Measurements from ENCODE around the gene DNAJB8. TPM values are rescaled to one million over a fixed set of nuclear protein-coding genes. Genes with fewer than 3 reads are reported as not detected.

DNAJB8 gene
- total and polyA plus RNA-seq, 3 experiments from 2014 or later = not detected

DNA sequence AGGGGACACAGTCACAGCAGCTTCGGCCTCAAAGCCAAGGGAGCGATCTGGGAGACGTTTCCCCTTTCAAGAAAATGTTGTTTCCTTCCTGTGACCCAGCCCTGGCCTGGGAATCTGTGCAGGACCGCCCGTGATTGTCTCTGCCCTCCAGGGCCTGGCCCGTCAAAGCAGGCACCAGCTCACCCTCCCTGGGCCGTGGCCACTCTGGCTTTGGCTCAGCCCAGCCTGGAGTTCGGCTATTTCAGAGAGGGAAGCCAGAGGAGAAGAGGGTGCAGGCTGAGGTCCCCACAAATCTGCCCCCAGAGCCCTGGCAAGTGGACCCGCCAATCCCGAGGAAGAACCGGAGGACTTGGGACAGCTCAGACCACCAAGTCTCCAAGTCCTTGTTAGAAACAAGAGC, 13.6 kb upstream of the DNAJB8 start:
- H3K36me3 Mint-ChIP-seq = no peaks in the 10 kb centered on the region
- H3K9me3 ChIP-seq (ENCODE audit: low read length) = no peaks in the 10 kb centered on the region
- H3K4me3 ChIP-seq (ENCODE audit: low read length) = no peak overlapping the region

DNA sequence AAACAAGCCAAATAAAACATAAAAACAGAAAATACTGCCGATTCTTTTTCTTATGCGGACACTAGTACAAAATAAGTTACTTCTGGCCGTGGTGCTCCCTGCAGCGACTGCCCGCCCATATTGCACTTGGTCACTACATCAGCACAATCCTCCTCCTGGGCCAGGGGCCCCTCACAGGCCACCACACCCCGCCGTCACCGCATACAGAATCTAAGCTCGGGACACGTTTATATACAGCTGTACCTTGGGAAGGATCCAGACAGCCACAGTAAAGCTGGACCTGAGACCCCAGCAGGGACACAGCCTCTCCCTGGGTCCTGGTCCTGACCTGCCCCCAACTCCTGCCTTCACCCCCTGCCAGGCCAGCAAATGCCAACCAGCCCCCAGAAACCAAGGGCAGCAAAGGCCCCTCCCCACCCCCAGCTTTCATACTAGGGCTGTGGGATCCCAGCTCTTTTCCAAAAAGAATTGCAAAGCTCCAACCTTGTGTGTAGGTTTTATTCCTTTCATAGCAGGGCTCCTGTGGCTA, 12.9 kb upstream of the DNAJB8 start:
- H3K4me1 ChIP-seq (ENCODE audit: insufficient read depth, low read length) = peaks cover 8% of the 10 kb centered on the region
- peaks cover 15% of the 10 kb centered on the region for H3K27me3 ChIP-seq (ENCODE audit: insufficient read depth, low read length, poor library complexity, severe bottlenecking)
- no peaks in the 10 kb centered on the region for H3K9me3 ChIP-seq (ENCODE audit: low read length)
- Mint-ChIP-seq H3K27ac (no peak overlapping the region), H3K9me3 (peaks cover 0 to 2% (median 0%) of the 10 kb centered on the region in 5 donors), H3K36me3 (no peaks in the 10 kb centered on the region), H3K4me3 (no peak overlapping the region), H3K27me3 (peaks cover 48 to 72% of the 10 kb centered on the region in 2 donors), H3K4me1 (peaks cover 10 to 19% (median 11%) of the 10 kb centered on the region in 3 donors)
- H3K27ac ChIP-seq (ENCODE audit: low read depth, low read length) = no peak overlapping the region
- ChIA-PET POLR2A (no interaction called here), CTCF (interaction anchor here (1.2 kb wide), 1 partner anchor 138 kb away, joined by 3 read pairs; no protein-coding TSS in a partner anchor)
- no peak overlapping the region for H3K4me3 ChIP-seq (ENCODE audit: low read length)
- no peaks in the 10 kb centered on the region for H3K36me3 ChIP-seq (ENCODE audit: insufficient read depth, low read length)
- DNase-seq = no peak

More for the DNA sequence above, 13.6 kb upstream of the DNAJB8 start:
- Mint-ChIP-seq H3K4me3 (no peak overlapping the region), H3K27me3 (peaks cover 51 to 77% of the 10 kb centered on the region in 2 donors), H3K27ac (no peak overlapping the region), H3K4me1 (peaks cover 10 to 19% (median 11%) of the 10 kb centered on the region in 3 donors), H3K9me3 (peaks cover 0 to 2% (median 0%) of the 10 kb centered on the region in 5 donors)
- Histone ChIP-seq H3K27me3 (ENCODE audit: insufficient read depth, low read length, poor library complexity, severe bottlenecking) (peaks cover 21% of the 10 kb centered on the region), H3K36me3 (ENCODE audit: insufficient read depth, low read length) (no peaks in the 10 kb centered on the region), H3K4me1 (ENCODE audit: insufficient read depth, low read length) (peaks cover 8% of the 10 kb centered on the region), H3K27ac (ENCODE audit: low read depth, low read length) (no peak overlapping the region)
- DNase-seq = no peak
- CTCF ChIA-PET = interaction anchor here (1.2 kb wide), 1 partner anchor 138 kb away, joined by 3 read pairs; no protein-coding TSS in a partner anchor
- POLR2A ChIA-PET = no interaction called here

DNA sequence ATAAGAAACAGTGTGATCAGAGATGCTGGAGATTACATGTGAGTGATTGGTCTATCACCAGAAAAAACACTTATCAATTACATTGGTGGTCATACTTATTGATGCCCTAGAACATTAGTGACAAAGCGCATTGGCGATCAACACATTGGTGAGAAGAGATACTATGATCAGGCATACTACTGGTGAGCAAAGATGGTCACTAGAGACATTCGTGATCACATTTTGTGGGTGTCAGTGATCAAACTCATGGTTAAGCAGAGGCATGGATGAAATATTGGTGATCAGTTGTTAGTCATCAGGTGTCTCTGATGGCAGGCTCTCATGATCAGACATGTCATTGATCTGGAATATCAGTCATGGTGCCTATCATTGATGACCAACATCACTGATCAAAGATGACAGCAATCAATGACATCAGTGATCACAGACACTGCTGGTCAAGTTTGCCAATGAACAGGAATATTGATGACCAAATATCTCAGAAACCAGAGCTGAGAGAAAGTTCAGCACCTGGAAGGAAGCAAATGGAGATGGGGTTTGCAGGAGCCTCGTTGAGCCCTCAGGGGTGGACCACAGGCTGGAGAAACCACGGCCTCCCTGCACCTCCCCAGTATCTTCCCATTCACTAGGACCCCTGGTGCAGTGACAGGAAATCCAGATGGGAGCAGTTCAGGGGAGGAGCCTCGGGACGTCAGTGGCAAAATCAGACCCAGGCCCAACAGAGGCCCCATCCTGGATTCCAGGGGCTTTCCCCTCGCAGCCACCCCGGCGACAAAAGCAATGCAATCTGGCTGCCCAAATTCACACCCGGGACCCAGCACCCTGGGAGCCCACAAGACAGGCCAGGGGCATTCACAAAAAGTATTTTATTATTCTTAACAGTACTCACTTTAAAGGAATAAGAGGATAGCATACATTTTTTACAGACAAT, 12.2 kb upstream of the DNAJB8 start:
- Mint-ChIP-seq H3K9me3 (peaks cover 0 to 2% (median 0%) of the 10 kb centered on the region in 5 donors), H3K36me3 (no peaks in the 10 kb centered on the region), H3K27ac (no peak overlapping the region), H3K4me1 (peaks cover 10 to 14% (median 11%) of the 10 kb centered on the region in 3 donors), H3K4me3 (no peak overlapping the region), H3K27me3 (peaks cover 50 to 72% of the 10 kb centered on the region in 2 donors)
- H3K4me3 ChIP-seq (ENCODE audit: low read length) = no peak overlapping the region
- ChIA-PET CTCF (no interaction called here), POLR2A (no interaction called here)
- peaks cover 8% of the 10 kb centered on the region for H3K4me1 ChIP-seq (ENCODE audit: insufficient read depth, low read length)
- peaks cover 11% of the 10 kb centered on the region for H3K27me3 ChIP-seq (ENCODE audit: insufficient read depth, low read length, poor library complexity, severe bottlenecking)
- no peaks in the 10 kb centered on the region for H3K36me3 ChIP-seq (ENCODE audit: insufficient read depth, low read length)
- H3K27ac ChIP-seq (ENCODE audit: low read depth, low read length) = no peak overlapping the region
- DNase-seq = no peak
- H3K9me3 ChIP-seq (ENCODE audit: low read length) = no peaks in the 10 kb centered on the region

DNA sequence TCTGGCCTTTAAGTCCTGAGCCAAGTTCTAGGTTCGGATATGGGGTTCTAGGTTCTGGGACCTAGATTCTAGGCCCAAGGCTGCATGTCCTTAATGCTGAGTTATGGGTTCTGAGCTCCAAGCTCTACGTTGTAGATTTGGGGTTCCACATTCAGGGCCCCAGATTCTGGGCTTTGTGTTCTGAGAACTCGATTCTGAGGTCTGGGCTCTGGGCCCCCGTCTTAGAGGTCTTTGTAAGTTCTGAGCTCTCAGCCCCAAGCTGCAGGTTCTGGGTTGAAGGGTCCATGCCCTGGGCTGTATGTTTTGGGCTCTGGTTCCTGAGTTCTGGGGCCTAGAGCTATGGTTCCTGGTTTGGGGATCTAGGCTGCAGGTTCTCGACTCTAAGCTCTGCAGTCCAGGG, 10.0 kb upstream of the DNAJB8 start:
- no peak overlapping the region for H3K27ac ChIP-seq (ENCODE audit: low read depth, low read length)
- ChIA-PET CTCF (interaction anchor here (0.5 kb wide), 1 partner anchor 24 kb away, joined by 3 read pairs; no protein-coding TSS in a partner anchor), POLR2A (no interaction called here)
- no peaks in the 10 kb centered on the region for H3K4me1 Mint-ChIP-seq
- no peaks in the 10 kb centered on the region for H3K27me3 ChIP-seq (ENCODE audit: insufficient read depth, low read length, poor library complexity, severe bottlenecking)
- H3K36me3 ChIP-seq (ENCODE audit: insufficient read depth, low read length) = no peaks in the 10 kb centered on the region
- H3K4me1 ChIP-seq (ENCODE audit: insufficient read depth, low read length) = no peaks in the 10 kb centered on the region
- H3K9me3 Mint-ChIP-seq = peaks cover 0 to 2% (median 0%) of the 10 kb centered on the region in 5 donors
- H3K9me3 ChIP-seq (ENCODE audit: low read length) = no peaks in the 10 kb centered on the region
- H3K4me3 Mint-ChIP-seq = no peak overlapping the region
- H3K36me3 Mint-ChIP-seq = no peaks in the 10 kb centered on the region
- H3K27me3 Mint-ChIP-seq = peaks cover 36 to 66% of the 10 kb centered on the region in 2 donors
- no peak for DNase-seq
- H3K27ac Mint-ChIP-seq = no peak overlapping the region
- no peak overlapping the region for H3K4me3 ChIP-seq (ENCODE audit: low read length)

DNA sequence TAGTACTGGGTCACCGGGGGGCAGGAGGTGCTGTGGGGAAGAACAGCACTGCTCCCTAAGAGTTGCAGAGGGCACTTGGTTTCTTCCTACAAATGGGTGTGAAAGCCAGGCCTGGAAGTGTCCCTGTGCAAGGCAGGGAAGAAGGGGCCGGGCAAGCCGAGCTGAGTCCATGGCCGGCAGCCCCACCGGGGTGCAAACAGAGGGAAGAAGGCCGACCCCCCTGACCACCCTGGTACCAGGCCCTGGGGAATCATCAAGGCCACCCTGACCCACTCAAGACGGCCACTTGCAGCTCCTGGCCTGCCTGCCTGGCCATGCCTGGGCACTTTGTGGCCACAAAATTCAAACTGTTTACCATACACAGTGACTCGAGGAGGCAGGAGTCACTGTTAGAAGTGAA, 8.7 kb upstream of the DNAJB8 start:
- H3K27ac ChIP-seq (ENCODE audit: low read depth, low read length) = no peak overlapping the region
- H3K27me3 ChIP-seq (ENCODE audit: insufficient read depth, low read length, poor library complexity, severe bottlenecking) = no peaks in the 10 kb centered on the region
- H3K4me3 ChIP-seq (ENCODE audit: low read length) = no peak overlapping the region
- H3K4me1 Mint-ChIP-seq = no peaks in the 10 kb centered on the region
- no peak for DNase-seq
- peaks cover 33 to 60% of the 10 kb centered on the region in 2 donors for H3K27me3 Mint-ChIP-seq
- no peak overlapping the region for H3K27ac Mint-ChIP-seq
- no peaks in the 10 kb centered on the region for H3K4me1 ChIP-seq (ENCODE audit: insufficient read depth, low read length)
- no peaks in the 10 kb centered on the region for H3K36me3 Mint-ChIP-seq
- H3K36me3 ChIP-seq (ENCODE audit: insufficient read depth, low read length) = no peaks in the 10 kb centered on the region
- H3K9me3 Mint-ChIP-seq = peaks cover 0 to 2% (median 0%) of the 10 kb centered on the region in 5 donors
- no peak overlapping the region for H3K4me3 Mint-ChIP-seq
- ChIA-PET POLR2A (no interaction called here), CTCF (no interaction called here)
- H3K9me3 ChIP-seq (ENCODE audit: low read length) = no peaks in the 10 kb centered on the region

DNA sequence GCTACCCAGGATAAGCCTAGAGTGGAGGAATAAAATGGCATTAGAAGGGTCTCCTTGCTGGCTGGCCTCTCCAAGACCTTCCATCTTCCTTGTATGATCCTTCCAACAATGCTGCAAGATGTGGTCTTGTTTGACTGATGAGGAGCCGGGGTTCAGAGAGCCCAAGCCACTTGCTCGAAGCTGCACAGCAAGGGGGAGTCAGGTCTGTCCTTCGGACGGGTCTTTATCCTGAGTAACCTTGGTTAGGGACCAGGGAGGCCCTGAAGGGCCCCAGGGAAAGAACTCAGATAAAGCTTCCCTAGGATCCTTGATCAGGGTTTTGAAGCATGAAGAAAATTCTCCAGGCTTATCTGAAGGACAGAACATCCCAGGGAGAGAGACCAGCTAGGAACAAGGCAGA, 7.0 kb upstream of the DNAJB8 start:
- no peak for DNase-seq
- no peak overlapping the region for H3K4me3 Mint-ChIP-seq
- no peaks in the 10 kb centered on the region for H3K9me3 ChIP-seq (ENCODE audit: low read length)
- peaks cover 0 to 2% (median 0%) of the 10 kb centered on the region in 5 donors for H3K9me3 Mint-ChIP-seq
- no peaks in the 10 kb centered on the region for H3K36me3 Mint-ChIP-seq
- no peaks in the 10 kb centered on the region for H3K27me3 ChIP-seq (ENCODE audit: insufficient read depth, low read length, poor library complexity, severe bottlenecking)
- ChIA-PET CTCF (no interaction called here), POLR2A (no interaction called here)
- peaks cover 19 to 50% of the 10 kb centered on the region in 2 donors for H3K27me3 Mint-ChIP-seq
- H3K4me1 ChIP-seq (ENCODE audit: insufficient read depth, low read length) = no peaks in the 10 kb centered on the region
- no peak overlapping the region for H3K4me3 ChIP-seq (ENCODE audit: low read length)
- H3K27ac Mint-ChIP-seq = no peak overlapping the region
- H3K27ac ChIP-seq (ENCODE audit: low read depth, low read length) = no peak overlapping the region
- no peaks in the 10 kb centered on the region for H3K36me3 ChIP-seq (ENCODE audit: insufficient read depth, low read length)
- no peaks in the 10 kb centered on the region for H3K4me1 Mint-ChIP-seq

DNA sequence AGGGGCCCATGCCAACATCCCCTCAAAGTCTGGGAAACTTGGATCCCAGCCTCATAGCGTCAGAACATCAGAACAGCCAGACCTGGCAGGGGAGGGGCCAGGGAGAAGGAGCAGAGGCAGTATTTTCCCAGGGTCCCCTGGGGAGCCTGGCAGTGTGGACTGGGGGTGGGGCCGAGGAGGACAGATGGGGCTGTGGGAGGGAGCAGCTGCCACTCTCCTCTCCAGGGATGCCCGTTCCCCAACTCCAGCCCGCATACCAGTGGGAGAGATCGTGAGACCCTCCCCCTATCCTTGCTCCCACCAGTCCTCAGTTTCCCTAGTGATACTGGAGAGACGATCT, 6.5 kb upstream of the DNAJB8 start:
- POLR2A ChIA-PET = no interaction called here
- CTCF ChIA-PET = no interaction called here

DNA sequence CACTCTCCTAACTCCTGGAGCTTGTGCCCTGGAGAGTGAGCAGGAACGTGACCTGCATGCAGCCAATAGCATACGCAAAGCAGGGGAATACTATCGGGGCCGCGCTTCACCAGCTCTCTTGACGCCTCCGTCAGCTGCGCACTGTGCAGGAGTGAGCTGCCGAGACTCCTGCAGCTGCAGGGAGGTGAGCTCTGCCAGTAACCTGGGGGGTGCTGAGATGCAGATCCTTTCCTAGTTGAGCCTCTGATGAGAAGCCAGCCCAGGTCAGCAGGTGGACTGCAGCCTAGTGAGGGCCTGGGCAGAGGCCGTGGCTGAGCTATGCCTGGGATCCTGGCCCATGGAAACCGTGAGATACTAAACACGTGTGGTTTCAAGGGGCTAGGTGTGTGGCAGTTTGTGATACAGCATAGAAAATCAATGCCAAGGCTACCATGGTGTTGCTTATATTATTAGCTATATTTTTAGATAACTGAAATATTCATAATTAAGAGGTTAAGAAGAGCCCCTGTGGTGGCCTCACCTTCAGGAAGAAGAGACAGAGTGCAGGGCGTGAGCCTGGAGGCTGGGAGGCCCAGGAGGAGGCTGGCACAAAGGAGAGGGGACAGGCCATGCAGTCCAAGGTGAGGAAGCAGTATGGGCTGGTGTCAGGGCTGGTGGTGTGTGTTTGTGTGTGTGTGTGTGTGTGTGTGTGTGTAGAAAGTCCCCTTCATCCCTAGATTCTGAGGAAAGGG, 5.9 kb upstream of the DNAJB8 start:
- CTCF ChIA-PET = no interaction called here
- H3K4me1 Mint-ChIP-seq = no peaks in the 10 kb centered on the region
- Histone ChIP-seq H3K4me3 (ENCODE audit: low read length) (no peak overlapping the region), H3K27me3 (ENCODE audit: insufficient read depth, low read length, poor library complexity, severe bottlenecking) (no peaks in the 10 kb centered on the region), H3K27ac (ENCODE audit: low read depth, low read length) (no peak overlapping the region), H3K9me3 (ENCODE audit: low read length) (no peaks in the 10 kb centered on the region), H3K4me1 (ENCODE audit: insufficient read depth, low read length) (no peaks in the 10 kb centered on the region), H3K36me3 (ENCODE audit: insufficient read depth, low read length) (no peaks in the 10 kb centered on the region)
- no peaks in the 10 kb centered on the region for H3K36me3 Mint-ChIP-seq
- POLR2A ChIA-PET = no interaction called here
- peaks cover 15 to 38% of the 10 kb centered on the region in 2 donors for H3K27me3 Mint-ChIP-seq
- H3K9me3 Mint-ChIP-seq = peaks cover 0 to under 1% (median 0%) of the 10 kb centered on the region in 5 donors
- no peak for DNase-seq
- peak overlapping the region in 1 of 7 donors; percentile 59 for H3K4me3 Mint-ChIP-seq
- H3K27ac Mint-ChIP-seq = no peak overlapping the region

More for the DNA sequence above, 6.5 kb upstream of the DNAJB8 start:
- no peaks in the 10 kb centered on the region for H3K36me3 ChIP-seq (ENCODE audit: insufficient read depth, low read length)
- Mint-ChIP-seq H3K27ac (no peak overlapping the region), H3K9me3 (peaks cover 0 to 2% (median 0%) of the 10 kb centered on the region in 5 donors), H3K36me3 (no peaks in the 10 kb centered on the region), H3K4me1 (no peaks in the 10 kb centered on the region), H3K4me3 (peak overlapping the region in 1 of 7 donors; percentile 59), H3K27me3 (peaks cover 17 to 44% of the 10 kb centered on the region in 2 donors)
- no peaks in the 10 kb centered on the region for H3K27me3 ChIP-seq (ENCODE audit: insufficient read depth, low read length, poor library complexity, severe bottlenecking)
- H3K27ac ChIP-seq (ENCODE audit: low read depth, low read length) = no peak overlapping the region
- H3K4me1 ChIP-seq (ENCODE audit: insufficient read depth, low read length) = no peaks in the 10 kb centered on the region
- no peaks in the 10 kb centered on the region for H3K9me3 ChIP-seq (ENCODE audit: low read length)
- no peak for DNase-seq
- no peak overlapping the region for H3K4me3 ChIP-seq (ENCODE audit: low read length)

Measured in CD8-positive, alpha-beta memory T cell (primary cell).